Dedifferentiated amniotic fluid mesenchymal stem cell (primary cell): ENCODE results near the gene TBX19.

ENCODE experiments used
- DNase-seq: peaks from one replicate; pipeline ENCODE4 v3.0.0-alpha.2; 2016; ENCODE audit errors: extremely low spot score

The TBX19 gene

DNA sequence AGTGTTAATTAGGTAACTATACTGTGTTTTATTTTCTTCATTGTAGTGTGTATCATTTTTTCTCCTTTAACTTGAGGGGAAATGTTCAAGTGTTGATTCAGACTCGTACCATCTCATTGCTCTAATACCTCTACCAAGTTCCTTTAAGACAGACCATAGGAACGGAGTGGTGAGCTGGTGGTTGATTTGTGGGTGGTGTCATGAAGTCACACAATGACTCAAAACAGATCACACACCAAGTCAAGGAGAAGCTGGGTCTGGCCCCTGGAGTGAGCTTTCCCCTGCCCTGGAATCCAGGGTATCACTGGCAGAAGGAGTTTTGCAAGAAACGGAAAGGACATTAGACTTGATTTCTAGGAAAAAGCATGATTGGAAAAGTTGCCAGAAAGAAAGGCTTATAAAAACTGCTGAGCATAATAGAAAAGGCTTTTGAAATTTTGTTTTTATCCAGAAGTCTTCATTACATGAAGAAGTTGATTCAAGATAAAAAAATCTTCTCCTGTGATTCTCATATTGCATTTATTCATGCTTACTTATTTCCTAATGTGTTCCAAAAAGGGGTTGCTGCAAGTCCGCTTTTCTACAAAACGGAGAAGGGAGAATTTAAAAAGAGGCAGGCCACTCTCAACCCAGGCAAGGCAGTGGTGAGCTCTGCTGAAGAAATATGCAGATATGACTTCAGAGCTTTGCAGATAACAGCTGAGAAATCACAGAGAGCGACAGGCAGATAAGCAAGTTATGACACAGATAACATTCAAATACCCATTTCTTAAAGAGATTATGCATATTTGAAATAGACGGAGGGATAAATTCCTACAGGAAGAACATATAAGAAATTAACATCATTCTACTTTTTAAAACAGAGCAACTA lies 79.7 kb downstream of the TBX19 start:
- DNase-seq, result no peak

DNA sequence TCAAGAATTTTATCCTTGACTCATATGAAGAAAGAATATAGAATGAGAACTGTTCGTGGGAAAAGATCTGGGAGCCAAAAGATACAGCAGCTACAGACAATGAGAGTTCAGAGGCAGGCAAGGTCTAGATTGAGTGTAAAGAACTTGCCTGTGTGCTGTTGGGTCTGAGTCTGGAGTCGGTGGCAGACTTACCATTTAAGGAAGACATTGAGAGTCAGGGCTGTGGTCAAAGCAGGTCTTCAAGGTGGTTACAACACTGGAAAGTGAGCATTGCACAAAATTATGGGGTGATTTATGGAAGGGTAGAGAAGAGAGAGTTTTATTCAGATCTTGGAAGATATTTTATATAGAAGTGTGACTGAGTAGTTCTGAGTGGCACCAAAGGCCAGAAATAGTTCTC lies 80.6 kb downstream of the TBX19 start:
- DNase-seq, result no peak

DNA sequence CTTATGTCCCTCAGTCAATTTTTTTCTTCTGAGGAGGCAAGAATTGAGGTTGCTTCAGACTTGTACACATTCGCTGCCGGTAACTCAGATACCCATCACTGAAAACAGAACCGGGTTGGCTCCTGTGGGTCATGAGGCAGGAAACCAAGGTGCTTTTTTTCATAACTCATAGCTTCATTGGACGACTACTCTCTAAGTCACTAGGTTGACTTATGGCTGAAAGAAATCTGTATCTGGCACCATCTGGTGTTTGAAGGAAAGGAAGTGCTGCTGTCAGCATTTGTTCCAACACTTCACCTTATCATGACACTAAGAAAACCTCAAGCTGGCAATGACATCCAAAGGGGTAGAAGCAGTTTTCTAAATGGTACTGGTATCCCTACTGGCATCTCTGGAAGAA lies 82.3 kb downstream of the TBX19 start:
- DNase-seq, result no peak
